NCI-H146 treated with DMSO at 0.1 percent for 48 hours (cell line): Measurements from ENCODE around the gene DUSP5.

ENCODE experiments used
- DNase-seq: peaks from one replicate; lab custom pipeline; 2025; ENCODE audit not compliant: unreplicated experiment; lab: John Stamatoyannopoulos, UW

Gene DUSP5

GRCh38 chr10:110499796-110500514 is 2.2 kb downstream of the DUSP5 start:
- DNase-seq: no peak

GRCh38 chr10:110500515-110500905 is 2.8 kb downstream of the DUSP5 start:
- no peak for DNase-seq

GRCh38 chr10:110501142-110501937 is 3.6 kb downstream of the DUSP5 start:
- no peak for DNase-seq

DNA sequence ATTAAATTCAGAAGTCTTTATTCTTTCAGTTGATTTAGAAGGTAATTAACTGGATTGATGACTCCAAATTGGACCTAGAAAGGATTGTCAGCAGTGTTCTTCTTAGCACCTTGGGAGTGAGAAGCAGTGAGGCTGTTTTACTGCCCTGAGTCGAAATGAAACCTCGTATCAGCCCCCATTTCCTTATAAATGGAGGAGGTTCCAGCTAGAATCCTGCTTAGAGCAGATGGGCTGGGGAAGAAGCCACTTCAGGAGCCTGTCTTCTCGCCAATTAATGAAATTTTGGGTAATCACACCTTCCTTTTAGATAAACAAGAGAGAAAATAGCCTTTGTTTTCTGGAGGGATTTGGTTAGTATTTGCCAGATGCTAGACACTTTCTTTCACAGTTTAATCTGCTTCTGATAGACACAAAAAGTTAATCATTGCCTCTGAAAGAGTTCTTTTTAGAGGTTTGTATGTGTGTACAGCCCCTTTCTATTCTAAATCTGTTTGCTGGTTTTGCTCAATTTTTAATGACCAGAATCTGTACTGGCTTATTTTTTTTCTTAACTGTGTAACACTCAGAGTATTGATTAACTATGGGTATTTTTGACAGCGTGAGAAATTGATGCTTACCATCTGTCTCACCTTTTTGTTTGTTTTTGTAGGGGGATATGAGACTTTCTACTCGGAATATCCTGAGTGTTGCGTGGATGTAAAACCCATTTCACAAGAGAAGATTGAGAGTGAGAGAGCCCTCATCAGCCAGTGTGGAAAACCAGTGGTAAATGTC is 4.6 kb downstream of the DUSP5 start:
- no peak for DNase-seq

DNA sequence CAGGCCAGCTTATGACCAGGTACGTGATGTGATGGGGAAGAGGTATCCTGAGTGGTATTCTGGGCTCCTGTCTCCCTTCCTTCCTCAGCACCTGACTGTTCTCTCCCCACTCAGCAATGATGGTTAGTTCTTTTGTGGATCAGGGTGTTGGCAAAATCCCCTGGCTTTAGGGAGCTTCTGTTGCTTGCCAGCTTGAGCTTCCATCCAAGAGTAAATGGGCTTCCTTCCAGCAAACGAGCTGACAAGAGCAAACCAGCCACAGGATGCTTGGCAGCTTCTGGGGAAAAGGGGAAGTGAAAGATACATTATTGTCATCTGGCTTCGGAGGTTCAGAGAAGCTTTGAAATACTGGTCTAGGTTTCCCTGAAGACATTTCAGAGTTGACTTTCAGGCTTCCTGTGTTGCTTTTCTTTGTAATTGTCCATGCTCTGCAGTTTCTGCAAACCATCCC is 5.2 kb downstream of the DUSP5 start:
- no peak for DNase-seq

- DNase-seq: no peak
Measured at GRCh38 chr10:110503528-110504110, 5.9 kb downstream of the DUSP5 start.

- no peak for DNase-seq
Measured at GRCh38 chr10:110504111-110504735, 6.5 kb downstream of the DUSP5 start.

DNA sequence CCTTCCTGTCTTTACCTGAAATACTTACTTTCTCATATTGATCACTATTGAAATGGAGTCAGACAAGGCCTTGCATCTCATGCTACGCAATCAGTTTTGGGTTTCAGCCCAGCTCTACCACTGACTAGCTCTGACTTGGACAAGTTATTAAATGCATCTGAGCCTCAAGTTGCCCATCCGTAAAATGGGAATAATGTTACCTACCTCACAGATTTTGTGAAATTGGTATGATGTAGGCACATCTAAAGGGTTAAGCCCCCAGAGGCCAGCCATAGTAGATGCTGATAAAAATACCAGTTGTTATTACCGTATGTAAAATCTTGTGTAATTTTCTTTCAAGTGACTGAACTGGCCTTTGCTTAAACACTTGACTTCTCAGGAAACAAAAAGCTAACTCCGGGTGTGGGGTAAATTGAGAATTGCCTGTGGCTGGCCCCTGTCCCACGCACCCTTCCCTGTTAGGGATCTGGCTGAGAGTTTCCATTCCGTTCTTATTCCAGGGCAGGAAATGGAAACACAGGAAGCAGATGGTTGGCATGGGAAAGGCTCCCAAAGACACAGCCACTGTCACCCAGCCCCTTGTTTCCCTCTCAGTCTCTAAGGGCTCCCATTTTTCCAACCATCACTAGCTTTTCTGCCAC is 7.5 kb downstream of the DUSP5 start:
- DNase-seq: no peak

DNA sequence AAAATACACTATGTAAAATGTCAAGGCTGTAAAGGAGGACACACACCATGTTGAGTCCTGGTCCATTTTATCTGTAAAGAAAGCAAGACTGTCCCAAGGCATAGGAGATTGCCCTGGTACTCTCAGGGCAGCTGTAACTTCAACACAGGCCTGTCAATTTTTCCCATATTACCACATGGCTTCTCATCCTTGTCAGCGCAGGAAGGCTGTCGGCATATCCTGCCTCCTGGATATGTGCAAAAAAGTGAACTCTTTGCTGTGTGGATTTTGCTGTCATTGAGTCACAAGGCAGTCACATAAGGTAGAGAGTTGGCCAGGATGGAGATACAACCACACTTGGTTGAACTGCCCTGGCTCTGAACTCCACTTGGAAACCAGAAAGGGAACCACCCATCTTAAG is 8.7 kb downstream of the DUSP5 start:
- DNase-seq: no peak

DNA sequence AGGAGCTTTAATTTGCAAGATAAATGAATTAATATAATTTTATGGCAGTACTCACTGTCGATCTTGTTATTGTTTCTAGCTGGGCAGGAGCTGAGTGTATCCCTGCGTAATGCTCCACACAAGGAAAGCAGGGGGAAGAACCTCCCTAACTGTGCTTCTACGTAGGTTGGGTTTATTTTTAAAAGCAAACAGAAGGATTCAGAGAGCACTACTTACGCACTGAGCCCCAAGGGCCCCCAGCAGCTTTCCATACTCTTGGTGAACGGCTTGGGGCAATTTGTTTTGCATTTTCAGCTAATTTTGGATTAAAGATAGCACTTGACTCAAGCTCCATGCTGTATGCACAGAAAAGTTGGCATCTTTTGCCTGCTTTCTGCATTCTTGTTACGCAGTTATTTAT is 9.6 kb downstream of the DUSP5 start:
- DNase-seq: no peak

DNA sequence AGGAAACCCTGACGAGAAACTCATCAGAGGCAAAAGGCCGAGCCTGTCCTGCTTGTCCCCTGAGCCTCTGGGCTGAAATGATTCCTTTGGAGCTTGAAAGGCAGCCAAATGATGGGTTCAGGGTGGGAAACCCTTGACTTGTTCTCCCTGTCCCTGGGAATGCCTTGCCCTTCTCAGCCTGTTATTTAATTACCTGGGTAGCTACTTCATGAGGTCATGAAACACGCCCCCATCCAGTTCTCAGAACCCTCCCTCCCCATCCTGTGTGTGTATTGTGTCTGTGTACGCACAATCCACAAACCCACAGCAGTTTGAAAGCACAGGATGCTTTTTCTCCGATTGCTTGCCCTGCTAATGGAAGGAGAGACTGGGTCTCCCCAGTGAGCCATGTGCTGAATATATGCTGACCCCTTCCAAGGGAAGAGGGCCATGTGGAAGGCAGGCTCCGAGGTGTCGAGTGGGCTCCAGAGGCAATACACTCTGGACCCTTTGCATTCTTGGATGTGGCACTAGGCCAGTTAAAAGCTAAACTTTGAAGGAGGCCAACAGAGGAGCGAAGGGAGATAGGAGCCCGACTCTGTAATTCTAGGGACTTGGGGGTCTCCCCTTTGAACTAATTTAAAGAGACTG is 10.6 kb downstream of the DUSP5 start:
- no peak for DNase-seq

- DNase-seq: no peak
Measured at GRCh38 chr10:110508806-110509544, 11.3 kb downstream of the DUSP5 start.

- DNase-seq: no peak
Measured at GRCh38 chr10:110509560-110509959, 11.9 kb downstream of the DUSP5 start.

DNA sequence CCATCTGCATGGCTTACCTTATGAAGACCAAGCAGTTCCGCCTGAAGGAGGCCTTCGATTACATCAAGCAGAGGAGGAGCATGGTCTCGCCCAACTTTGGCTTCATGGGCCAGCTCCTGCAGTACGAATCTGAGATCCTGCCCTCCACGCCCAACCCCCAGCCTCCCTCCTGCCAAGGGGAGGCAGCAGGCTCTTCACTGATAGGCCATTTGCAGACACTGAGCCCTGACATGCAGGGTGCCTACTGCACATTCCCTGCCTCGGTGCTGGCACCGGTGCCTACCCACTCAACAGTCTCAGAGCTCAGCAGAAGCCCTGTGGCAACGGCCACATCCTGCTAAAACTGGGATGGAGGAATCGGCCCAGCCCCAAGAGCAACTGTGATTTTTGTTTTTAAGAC is 12.4 kb downstream of the DUSP5 start:
- DNase-seq: no peak

GRCh38 chr10:110510730-110511129 is 13.0 kb downstream of the DUSP5 start:
- DNase-seq: no peak

DNA sequence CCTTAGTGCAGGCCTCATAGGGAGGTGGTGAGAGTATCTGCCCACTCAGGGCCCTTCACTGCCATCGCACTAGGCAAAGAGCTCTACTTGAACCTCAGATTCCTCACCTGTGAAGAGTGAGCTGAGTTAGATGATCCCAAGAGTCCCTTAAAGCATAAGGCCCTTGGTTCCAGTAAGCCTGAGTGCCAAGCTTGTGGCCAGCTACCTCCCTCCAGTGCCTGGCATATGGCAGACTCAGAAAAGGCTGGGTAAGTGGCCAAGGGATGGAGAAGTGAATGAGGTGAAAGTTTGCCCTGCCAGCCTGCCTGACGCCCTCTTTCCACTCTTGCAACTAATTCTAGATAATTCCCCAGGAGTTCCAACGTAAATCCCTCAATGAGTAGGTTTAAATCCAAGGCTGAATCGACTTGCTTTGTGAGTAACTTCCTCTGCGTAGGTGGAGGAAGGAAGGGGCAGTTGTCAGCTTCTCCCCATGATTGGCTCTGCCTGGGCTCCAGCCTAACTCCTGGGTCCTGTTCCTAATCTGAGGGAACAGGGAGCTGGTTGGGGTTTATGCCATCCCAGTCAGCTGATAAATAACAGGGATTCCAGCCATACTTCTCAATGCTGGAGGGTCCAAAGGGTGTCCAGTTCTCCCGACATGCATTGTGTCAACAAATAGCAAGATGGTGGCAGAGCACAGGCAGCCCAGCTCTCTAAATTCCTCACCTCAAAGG is 14.2 kb downstream of the DUSP5 start:
- no peak for DNase-seq

- no peak for DNase-seq
Measured at GRCh38 chr10:110512461-110513187, 14.9 kb downstream of the DUSP5 start.

DNA sequence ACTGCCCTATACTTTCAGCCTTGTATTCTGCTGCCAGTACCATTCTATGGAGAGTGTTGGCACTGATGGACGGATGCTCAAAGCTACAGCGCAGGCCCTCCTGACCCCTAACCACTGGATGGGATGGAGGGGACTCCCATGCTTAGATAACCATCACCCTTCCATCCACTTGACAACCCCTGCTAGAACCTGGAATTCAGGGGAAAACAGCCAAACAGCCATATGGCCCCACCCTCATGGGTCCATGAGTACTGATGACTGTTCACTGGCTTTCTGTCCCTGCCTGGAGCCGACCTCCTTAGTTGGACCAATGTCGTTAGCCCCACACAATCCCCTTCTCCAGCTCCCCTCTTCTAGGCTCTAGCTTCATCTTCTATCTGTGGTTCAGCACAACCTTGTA is 16.2 kb downstream of the DUSP5 start:
- DNase-seq: no peak
